Esophagus muscularis mucosa (tissue), 4 donors: ENCODE results near the gene KANK3. TPM values are rescaled to one million over a fixed set of nuclear protein-coding genes. Genes with fewer than 3 reads are reported as not detected.
"Not testable (repeated sequence)": the region's sequence is repeated elsewhere in the genome, so short reads cannot be mapped to it uniquely, and the experiment has no call there.

Source experiments
- DNase-seq: peaks from one replicate; pipeline ENCODE4 v3.0.0-alpha.2; 2017; ENCODE audit errors: extremely low spot score
- H3K27ac ChIP-seq, 4 donors: fragments of 200-600 bp; sonication (generic); replicated peaks in 1 of 4; 1 replicate in 3 of 4; 2 replicates in 1 of 4; pipeline ENCODE4 v1.5.1; 2016 to 2019; ENCODE audit warnings: mild to moderate bottlenecking in 1 of 4
- H3K27me3 ChIP-seq, 4 donors: fragments of 200-600 bp; sonication (generic); one replicate each; pipeline versions ENCODE4 v1.5.1 to v1.6.0; 2016 to 2019
- H3K36me3 ChIP-seq, 4 donors: fragments of 200-600 bp; sonication (generic); one replicate each; pipeline ENCODE4 v1.5.1; 2016 to 2019
- H3K4me1 ChIP-seq, 4 donors: fragments of 200-600 bp; sonication (generic); one replicate each; pipeline ENCODE4 v1.5.1; 2016 to 2019
- H3K4me3 ChIP-seq, 4 donors: fragments of 200-600 bp; sonication (generic); 1 replicate in 2 of 4; 2 replicates in 2 of 4; pipeline ENCODE4 v1.5.1; 2016 to 2019; ENCODE audit warnings: mild to moderate bottlenecking in 4 of 4, moderate library complexity in 1 of 4
- H3K9me3 ChIP-seq, 4 donors: fragments of 200-600 bp; sonication (generic); 1 replicate in 3 of 4; 2 replicates in 1 of 4; pipeline ENCODE4 v1.5.1; 2016 to 2019
- EP300 ChIP-seq: sonication (generic); formaldehyde crosslinking; IDR thresholded peaks from one replicate; pipeline ENCODE4 v1.6.1; 2017; ENCODE audit warnings: antibody characterized with exemption
- POLR2A ChIP-seq: fragments of 450-650 bp; IDR thresholded peaks from one replicate; pipeline ENCODE4 v1.6.1; 2017; ENCODE audit warnings: antibody characterized with exemption, moderate library complexity, mild to moderate bottlenecking, low read depth
- POLR2AphosphoS5 ChIP-seq, 2 donors: sonication (generic); formaldehyde crosslinking; IDR thresholded peaks; one replicate each; pipeline ENCODE4 v1.6.1; 2017; ENCODE audit warnings: antibody characterized with exemption in 2 of 2
- WGBS: methylation state at CpG from one replicate; pipeline ENCODE4 v1.1.5; 2018; 5-methylcytosine and 5-hydroxymethylcytosine counted together
- intact Hi-C: fragments of 100-400 bp; cut with DNase I; formaldehyde crosslinking; loops from one replicate; pipeline ENCODE4 v1.15.1; 2023
- total RNA-seq, 4 donors: library from RNA; depleted of rRNA; stranded (reverse); fragments of >200 nt; gene quantifications; one replicate each; pipeline versions ENCODE4 v1.1.0 to v1.2.1, GENCODE V29; 2016
- TF ChIP-seq, protein P1 (sequence below), 3 experiments: fragments of 200-600 bp in 2 of 3; fragments of 450-650 bp in 1 of 3; sonication (generic) in 2 of 3; IDR thresholded peaks; one replicate each; pipeline ENCODE4 v1.5.1; 2017 to 2019; ENCODE audit warnings: antibody characterized with exemption in 3 of 3, mild to moderate bottlenecking in 2 of 3, moderate library complexity in 1 of 3

The KANK3 gene
- total RNA-seq, 4 donors from 2014 or later, result 23.7 to 36.0 (median 30.0) TPM

DNA sequence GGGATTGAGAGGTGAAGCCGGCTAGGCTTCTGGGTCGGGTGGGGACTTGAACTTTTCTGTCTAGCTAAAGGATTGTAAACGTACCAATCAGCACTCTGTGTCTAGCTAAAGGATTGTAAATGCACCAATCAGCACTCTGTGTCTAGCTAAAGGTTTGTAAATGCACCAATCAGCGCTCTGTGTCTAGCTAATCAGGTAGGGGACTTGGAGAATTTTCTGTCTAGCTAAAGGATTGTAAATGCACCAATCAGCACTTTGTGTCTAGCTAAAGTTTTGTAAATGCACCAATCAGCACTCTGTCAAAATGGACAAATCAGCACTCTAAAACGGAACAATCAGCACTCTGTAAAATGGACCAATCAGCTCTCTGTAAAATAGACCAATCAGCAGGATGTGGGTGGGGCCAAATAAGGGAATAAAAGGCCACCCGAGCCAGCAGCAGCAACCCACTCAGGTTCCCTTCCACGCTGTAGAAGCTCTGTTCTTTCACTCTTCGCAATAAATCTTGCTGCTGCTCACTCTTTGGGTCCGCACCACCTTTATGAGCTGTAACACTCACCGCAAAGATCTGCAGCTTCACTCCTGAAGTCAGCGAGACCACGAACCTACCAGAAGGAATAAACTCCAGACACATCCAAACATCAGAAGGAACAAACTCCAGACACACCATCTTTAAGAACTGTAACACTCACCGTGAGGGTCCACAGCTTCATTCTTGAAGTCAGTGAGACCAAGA, 36.3 kb upstream of the KANK3 start:
- H3K4me3 ChIP-seq, DNase-seq, intact Hi-C loops, H3K4me1 ChIP-seq, H3K9me3 ChIP-seq, H3K27me3 ChIP-seq, H3K27ac ChIP-seq: not testable (repeated sequence)
- 92% methylated on average over 13 of the region's 13 CpGs for WGBS
- peaks cover 0 to 23% (median 10%) of the 10 kb centered on the region in 4 donors for H3K36me3 ChIP-seq

DNA sequence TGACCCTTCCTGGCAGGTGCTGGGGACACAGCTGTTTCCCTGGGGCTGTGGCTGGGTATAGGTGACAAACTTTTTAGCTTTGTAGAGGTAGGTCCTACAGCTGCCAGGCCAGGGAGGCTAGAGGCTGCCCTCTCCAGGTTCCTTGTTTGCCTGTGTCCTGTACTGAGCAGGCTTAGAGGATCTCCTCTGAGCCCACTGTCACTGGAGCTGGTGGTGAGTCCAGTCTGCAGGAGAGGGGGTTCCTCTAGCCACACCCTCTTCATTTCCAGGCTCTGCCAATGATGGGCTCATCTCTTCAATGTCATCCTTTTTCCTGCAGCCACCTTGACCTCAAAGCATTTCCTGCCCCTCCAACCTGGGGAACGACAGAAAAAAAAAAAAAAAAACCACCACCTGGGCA, 34.5 kb upstream of the KANK3 start:
- H3K27me3 ChIP-seq, result no peaks in the 10 kb centered on the region
- no peak for DNase-seq
- intact Hi-C loops, result no loop called here
- H3K4me3 ChIP-seq, result no peak overlapping the region
- WGBS, result 60% methylated on average over 1 of the region's 1 CpG
- no peaks in the 10 kb centered on the region for H3K9me3 ChIP-seq
- peaks cover 0 to 12% (median 7%) of the 10 kb centered on the region in 4 donors for H3K4me1 ChIP-seq
- peaks cover 0 to 37% (median 27%) of the 10 kb centered on the region in 4 donors for H3K36me3 ChIP-seq
- no peak overlapping the region for H3K27ac ChIP-seq
- TF ChIP-seq POLR2A, result no peak
- no peak for TF ChIP-seq EP300
- TF ChIP-seq, protein P1, sequence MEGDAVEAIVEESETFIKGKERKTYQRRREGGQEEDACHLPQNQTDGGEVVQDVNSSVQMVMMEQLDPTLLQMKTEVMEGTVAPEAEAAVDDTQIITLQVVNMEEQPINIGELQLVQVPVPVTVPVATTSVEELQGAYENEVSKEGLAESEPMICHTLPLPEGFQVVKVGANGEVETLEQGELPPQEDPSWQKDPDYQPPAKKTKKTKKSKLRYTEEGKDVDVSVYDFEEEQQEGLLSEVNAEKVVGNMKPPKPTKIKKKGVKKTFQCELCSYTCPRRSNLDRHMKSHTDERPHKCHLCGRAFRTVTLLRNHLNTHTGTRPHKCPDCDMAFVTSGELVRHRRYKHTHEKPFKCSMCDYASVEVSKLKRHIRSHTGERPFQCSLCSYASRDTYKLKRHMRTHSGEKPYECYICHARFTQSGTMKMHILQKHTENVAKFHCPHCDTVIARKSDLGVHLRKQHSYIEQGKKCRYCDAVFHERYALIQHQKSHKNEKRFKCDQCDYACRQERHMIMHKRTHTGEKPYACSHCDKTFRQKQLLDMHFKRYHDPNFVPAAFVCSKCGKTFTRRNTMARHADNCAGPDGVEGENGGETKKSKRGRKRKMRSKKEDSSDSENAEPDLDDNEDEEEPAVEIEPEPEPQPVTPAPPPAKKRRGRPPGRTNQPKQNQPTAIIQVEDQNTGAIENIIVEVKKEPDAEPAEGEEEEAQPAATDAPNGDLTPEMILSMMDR (IDR thresholded peaks at IDR 0.05), result no peak
- no peak for TF ChIP-seq POLR2AphosphoS5 (IDR thresholded peaks at IDR 0.05)

DNA sequence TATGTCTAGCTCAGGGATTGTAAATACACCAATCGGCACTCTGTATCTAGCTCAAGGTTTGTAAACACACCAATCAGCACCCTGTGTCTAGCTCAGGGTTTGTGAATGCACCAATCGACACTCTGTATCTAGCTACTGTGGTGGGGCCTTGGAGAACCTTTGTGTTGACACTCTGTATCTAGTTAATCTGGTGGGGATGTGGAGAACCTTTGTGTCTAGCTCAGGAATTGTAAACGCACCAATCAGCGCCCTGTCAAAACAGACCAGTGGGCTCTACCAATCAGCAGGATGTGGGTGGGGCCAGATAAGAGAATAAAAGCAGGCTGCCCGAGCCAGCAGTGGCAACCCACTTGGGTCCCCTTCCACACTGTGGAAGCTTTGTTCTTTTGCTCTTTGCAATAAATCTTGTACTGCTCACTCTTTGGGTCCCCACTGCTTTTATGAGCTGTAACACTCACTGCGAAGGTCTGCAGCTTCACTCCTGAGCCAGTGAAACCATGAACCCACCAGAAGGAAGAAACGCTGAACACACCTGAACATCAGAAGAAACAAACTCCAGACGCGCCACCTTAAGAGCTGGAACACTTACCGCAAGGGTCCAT, 33.4 kb upstream of the KANK3 start:
- DNase-seq, intact Hi-C loops, H3K9me3 ChIP-seq, H3K27ac ChIP-seq, H3K4me3 ChIP-seq, H3K27me3 ChIP-seq: not testable (repeated sequence)
- 92% methylated on average over 6 of the region's 10 CpGs for WGBS
- Histone ChIP-seq H3K4me1 (peaks cover 0 to 12% (median 7%) of the 10 kb centered on the region in 4 donors), H3K36me3 (peaks cover 0 to 38% (median 33%) of the 10 kb centered on the region in 4 donors)

DNA sequence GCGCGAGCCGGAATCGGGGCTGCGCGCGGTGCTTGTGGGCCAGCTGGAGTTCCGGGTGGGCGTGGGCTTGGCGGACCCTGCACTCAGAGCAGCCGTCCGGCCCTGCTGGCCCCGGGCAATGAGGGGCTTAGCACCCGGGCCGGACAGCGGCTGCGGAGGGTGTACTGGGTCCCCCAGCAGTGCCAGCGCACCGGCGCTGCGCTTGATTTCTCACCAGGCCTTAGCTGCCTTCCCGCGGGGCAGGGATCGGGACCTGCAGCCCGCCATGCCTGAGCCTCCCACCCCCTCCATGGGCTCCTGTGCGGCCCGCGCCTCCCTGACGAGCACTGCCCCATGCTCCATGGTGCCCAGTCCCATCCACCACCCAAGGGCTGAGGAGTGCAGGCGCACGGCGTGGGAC, 32.7 kb upstream of the KANK3 start:
- H3K9me3 ChIP-seq, intact Hi-C loops, H3K4me3 ChIP-seq, H3K27ac ChIP-seq, DNase-seq, H3K27me3 ChIP-seq: not testable (repeated sequence)
- 97% methylated on average over 24 of the region's 32 CpGs for WGBS
- Histone ChIP-seq H3K36me3 (peaks cover 0 to 45% (median 37%) of the 10 kb centered on the region in 4 donors), H3K4me1 (peaks cover 0 to 12% (median 9%) of the 10 kb centered on the region in 4 donors)

DNA sequence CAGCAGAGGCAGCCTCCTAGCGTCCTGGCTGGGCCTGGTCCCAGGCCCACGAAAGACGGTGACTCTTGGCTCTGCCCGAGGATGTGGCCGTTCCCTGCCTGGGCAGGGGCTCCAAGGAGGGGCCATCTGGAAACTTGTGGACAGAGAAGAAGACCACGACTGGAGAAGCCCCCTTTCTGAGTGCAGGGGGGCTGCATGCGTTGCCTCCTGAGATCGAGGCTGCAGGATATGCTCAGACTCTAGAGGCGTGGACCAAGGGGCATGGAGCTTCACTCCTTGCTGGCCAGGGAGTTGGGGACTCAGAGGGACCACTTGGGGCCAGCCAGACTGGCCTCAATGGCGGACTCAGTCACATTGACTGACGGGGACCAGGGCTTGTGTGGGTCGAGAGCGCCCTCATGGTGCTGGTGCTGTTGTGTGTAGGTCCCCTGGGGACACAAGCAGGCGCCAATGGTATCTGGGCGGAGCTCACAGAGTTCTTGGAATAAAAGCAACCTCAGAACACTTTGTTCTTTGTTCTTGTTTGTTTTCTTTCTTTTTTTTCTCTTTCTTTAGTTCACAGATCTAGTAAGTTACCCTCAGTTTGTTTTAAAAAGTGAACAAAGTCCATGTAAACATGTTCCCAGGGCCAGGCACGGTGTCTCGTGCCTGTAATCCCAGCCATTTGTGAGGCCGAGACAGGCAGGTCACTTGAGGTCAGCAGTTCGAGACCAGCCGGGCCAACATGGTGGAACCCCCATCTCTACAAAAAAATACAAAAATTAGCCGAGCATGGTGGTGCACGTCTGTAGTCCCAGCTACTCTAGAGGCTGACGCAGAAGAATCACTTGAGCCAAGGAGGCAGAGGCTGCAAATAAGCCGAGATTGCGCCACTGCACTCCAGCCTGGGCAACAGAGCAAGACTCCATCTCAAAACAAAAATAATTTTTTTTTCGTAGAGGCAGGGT, 31.1 kb upstream of the KANK3 start:
- Histone ChIP-seq H3K36me3 (peaks cover 0 to 57% (median 41%) of the 10 kb centered on the region in 4 donors), H3K27ac (peak overlapping the region in 2 of 4 donors; percentile 50 to 55), H3K4me3 (no peak overlapping the region), H3K4me1 (peaks cover 0 to 17% (median 14%) of the 10 kb centered on the region in 4 donors), H3K9me3 (no peaks in the 10 kb centered on the region), H3K27me3 (no peaks in the 10 kb centered on the region)
- 85% methylated on average over 16 of the region's 26 CpGs for WGBS
- DNase-seq, result no peak
- TF ChIP-seq POLR2AphosphoS5 (IDR thresholded peaks at IDR 0.05) (peak in 1 of 2 donors; percentile 44), EP300 (no peak), POLR2A (no peak)
- TF ChIP-seq, protein P1 (IDR thresholded peaks at IDR 0.05), result no peak
- intact Hi-C loops, result no loop called here
